Measurements from ENCODE around the gene SLC37A1.

- TF ChIP-seq CTCF (conservative IDR thresholded peaks at IDR 0.05; ENCODE audit: low read depth, low read length) = no peak
- no peak for TF ChIP-seq EZH2phosphoT487 (IDR thresholded peaks at IDR 0.05; ENCODE audit: borderline replicate concordance, low read length)
Observed at GRCh38 chr21:42609811-42610210, 96.2 kb downstream of the SLC37A1 start.
